ENCODE measurements around the gene HNRNPK. TPM values are rescaled to one million over a fixed set of nuclear protein-coding genes. Genes with fewer than 3 reads are reported as not detected.

HNRNPK gene
- total RNA-seq, 2 experiments from 2014 or later: 656 to 688 TPM

DNA sequence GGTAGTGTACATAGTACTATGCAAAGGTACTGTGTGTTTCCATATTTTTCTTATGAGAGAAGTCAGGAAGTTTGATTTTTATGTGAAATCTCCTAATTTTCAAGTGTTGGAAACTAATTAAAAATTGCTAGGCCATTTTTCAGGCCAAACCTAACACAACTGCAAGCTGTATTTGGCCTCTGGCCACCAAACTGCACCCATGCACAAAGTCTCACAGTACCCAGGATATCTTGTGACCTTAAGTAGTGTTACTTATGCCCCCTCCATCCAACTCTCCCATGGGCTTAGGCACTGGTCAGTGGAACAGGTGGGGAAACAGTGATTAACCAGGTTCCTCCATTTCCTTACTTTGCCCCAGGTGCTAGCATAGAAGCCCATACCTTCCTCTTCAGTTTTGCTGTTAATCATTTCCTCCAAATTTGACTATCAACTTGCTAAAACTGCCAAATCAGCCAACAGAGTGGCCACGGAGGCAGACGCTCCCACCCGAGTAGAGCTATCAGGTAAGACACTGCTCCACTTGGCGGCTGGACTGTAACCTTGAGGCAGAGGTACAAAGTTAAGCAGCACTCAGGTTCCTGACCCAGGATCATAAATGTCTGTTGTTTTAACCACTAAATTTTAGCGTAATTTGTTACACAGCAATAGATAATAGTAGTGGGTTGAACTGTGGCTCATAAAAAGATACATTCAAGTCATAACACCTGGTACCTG is 39.3 kb downstream of the HNRNPK start:
- ChIA-PET POLR2A (no interaction called here), CTCF (interaction anchor here (1.0 to 1.3 kb wide), 2 partner anchors 320 to 374 kb away, joined by 5 to 6 read pairs; no protein-coding TSS in a partner anchor)
- no peak overlapping the region for H3K27ac Mint-ChIP-seq
- intact Hi-C loops (cut with DNase I, micrococcal nuclease): no loop called here
- Histone ChIP-seq H3K9me3 (ENCODE audit: control insufficient read depth in 1 of 2, insufficient read depth in 1 of 2, low read length in 2 of 2) (no peaks in the 10 kb centered on the region), H3K4me3 (ENCODE audit: low read length) (no peak overlapping the region), H3K4me1 (ENCODE audit: insufficient read depth, low read length) (no peaks in the 10 kb centered on the region), H3K36me3 (ENCODE audit: insufficient read depth, low read length) (peaks cover 32% of the 10 kb centered on the region), H3K27ac (ENCODE audit: low read depth in 1 of 2, low read length in 2 of 2) (no peak overlapping the region), H3K27me3 (ENCODE audit: control insufficient read depth in 1 of 2, insufficient read depth in 2 of 2, low read length in 2 of 2) (no peaks in the 10 kb centered on the region)
- ATAC-seq (ENCODE audit: poor library complexity) (no peak), DNase-seq (no peak)
- peaks cover 66% of the 10 kb centered on the region for H3K36me3 Mint-ChIP-seq (ENCODE audit: low read depth)
- no peaks in the 10 kb centered on the region for H3K9me3 Mint-ChIP-seq
- H3K27me3 Mint-ChIP-seq: no peaks in the 10 kb centered on the region
- no peak overlapping the region for H3K4me3 Mint-ChIP-seq
- H3K4me1 Mint-ChIP-seq (ENCODE audit: low read depth): no peaks in the 10 kb centered on the region
- TF ChIP-seq, protein P1, sequence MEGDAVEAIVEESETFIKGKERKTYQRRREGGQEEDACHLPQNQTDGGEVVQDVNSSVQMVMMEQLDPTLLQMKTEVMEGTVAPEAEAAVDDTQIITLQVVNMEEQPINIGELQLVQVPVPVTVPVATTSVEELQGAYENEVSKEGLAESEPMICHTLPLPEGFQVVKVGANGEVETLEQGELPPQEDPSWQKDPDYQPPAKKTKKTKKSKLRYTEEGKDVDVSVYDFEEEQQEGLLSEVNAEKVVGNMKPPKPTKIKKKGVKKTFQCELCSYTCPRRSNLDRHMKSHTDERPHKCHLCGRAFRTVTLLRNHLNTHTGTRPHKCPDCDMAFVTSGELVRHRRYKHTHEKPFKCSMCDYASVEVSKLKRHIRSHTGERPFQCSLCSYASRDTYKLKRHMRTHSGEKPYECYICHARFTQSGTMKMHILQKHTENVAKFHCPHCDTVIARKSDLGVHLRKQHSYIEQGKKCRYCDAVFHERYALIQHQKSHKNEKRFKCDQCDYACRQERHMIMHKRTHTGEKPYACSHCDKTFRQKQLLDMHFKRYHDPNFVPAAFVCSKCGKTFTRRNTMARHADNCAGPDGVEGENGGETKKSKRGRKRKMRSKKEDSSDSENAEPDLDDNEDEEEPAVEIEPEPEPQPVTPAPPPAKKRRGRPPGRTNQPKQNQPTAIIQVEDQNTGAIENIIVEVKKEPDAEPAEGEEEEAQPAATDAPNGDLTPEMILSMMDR (IDR thresholded peaks at IDR 0.05): no peak

DNA sequence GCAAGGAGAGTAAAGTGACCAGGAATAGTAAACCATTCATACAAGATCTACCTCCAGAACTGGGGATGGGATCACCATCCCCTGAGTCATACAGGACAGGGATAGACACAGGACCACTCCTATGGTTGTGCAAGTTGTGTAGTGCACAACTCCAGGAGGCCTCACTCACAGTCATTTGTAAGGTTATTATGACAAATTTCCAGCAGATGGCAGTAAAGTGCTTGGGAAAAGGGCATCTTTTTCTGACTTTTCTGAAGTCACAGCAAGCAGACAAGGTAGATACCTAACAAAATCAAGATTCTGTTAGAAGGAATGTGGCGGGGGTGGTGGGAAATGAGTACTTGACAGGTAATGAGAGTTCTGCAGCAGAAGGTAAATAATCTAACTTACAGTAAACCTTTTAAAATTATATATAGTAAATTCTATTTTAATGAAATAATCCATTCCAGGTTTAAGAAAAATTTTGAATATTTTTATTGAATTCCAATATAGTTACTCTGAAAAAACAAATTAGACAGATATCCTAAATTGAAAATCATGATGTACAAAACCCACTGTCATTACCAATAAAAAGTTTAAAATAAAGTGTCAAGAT is 42.1 kb downstream of the HNRNPK start:
- CTCF ChIA-PET: interaction anchor here (1.1 to 1.6 kb wide), 3 partner anchors 16 to 377 kb away, joined by 4 to 10 read pairs (median 7); partner anchors contain the start of gene KIF27
- Mint-ChIP-seq H3K36me3 (ENCODE audit: low read depth) (peaks cover 45% of the 10 kb centered on the region), H3K27me3 (no peaks in the 10 kb centered on the region), H3K9me3 (no peaks in the 10 kb centered on the region), H3K4me1 (ENCODE audit: low read depth) (no peaks in the 10 kb centered on the region), H3K4me3 (no peak overlapping the region), H3K27ac (no peak overlapping the region)
- peak; percentile 60 for ATAC-seq (ENCODE audit: poor library complexity)
- Histone ChIP-seq H3K27me3 (ENCODE audit: control insufficient read depth in 1 of 2, insufficient read depth in 2 of 2, low read length in 2 of 2) (no peaks in the 10 kb centered on the region), H3K27ac (ENCODE audit: low read depth in 1 of 2, low read length in 2 of 2) (no peak overlapping the region), H3K4me3 (ENCODE audit: low read length) (no peak overlapping the region), H3K4me1 (ENCODE audit: insufficient read depth, low read length) (no peaks in the 10 kb centered on the region), H3K36me3 (ENCODE audit: insufficient read depth, low read length) (peaks cover 18% of the 10 kb centered on the region), H3K9me3 (ENCODE audit: control insufficient read depth in 1 of 2, insufficient read depth in 1 of 2, low read length in 2 of 2) (no peaks in the 10 kb centered on the region)
- peak in 6 of 14 experiments; percentile 9 to 81 (median 56) for DNase-seq
- POLR2A ChIA-PET: no interaction called here
- TF ChIP-seq, protein P1 (IDR thresholded peaks at IDR 0.05): peak; percentile 83
- intact Hi-C loops (cut with DNase I, micrococcal nuclease): loop anchor here (1.0 kb wide), 3 partner anchors 235 to 377 kb away; no protein-coding TSS in a partner anchor

DNA sequence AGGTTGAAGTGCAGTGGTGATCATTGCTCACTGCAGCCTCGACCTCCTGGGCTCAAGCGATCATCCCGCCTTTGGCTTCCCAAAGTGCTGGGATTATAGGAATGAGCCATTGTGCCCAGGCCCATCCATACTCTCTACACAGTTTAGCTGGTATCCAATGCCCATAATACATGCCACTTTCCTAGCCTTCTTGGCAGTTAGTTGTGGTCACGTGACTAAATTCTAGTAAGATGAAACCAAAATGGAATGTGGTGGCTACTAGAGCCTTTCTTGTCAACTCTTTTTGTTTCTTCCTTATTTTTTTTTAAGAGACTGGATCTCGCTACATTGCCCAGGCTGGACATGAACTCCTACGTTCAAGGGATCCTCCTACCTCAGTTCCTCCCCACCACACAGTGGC is 43.5 kb downstream of the HNRNPK start:
- CTCF ChIA-PET: interaction anchor here (1.5 to 1.6 kb wide), 2 partner anchors 15 to 379 kb away, joined by 7 to 10 read pairs; partner anchors contain the start of gene KIF27
- no peak overlapping the region for H3K4me3 Mint-ChIP-seq
- no peaks in the 10 kb centered on the region for H3K27me3 Mint-ChIP-seq
- Histone ChIP-seq H3K4me3 (ENCODE audit: low read length) (no peak overlapping the region), H3K27me3 (ENCODE audit: control insufficient read depth in 1 of 2, insufficient read depth in 2 of 2, low read length in 2 of 2) (no peaks in the 10 kb centered on the region), H3K9me3 (ENCODE audit: control insufficient read depth in 1 of 2, insufficient read depth in 1 of 2, low read length in 2 of 2) (no peaks in the 10 kb centered on the region), H3K4me1 (ENCODE audit: insufficient read depth, low read length) (no peaks in the 10 kb centered on the region), H3K27ac (ENCODE audit: low read depth in 1 of 2, low read length in 2 of 2) (no peak overlapping the region), H3K36me3 (ENCODE audit: insufficient read depth, low read length) (peaks cover 8% of the 10 kb centered on the region)
- ATAC-seq (ENCODE audit: poor library complexity): no peak
- peaks cover 31% of the 10 kb centered on the region for H3K36me3 Mint-ChIP-seq (ENCODE audit: low read depth)
- TF ChIP-seq, protein P1 (IDR thresholded peaks at IDR 0.05): no peak
- H3K4me1 Mint-ChIP-seq (ENCODE audit: low read depth): peaks cover 7% of the 10 kb centered on the region
- POLR2A ChIA-PET: interaction anchor here (1.2 kb wide), 1 partner anchor 325 kb away, joined by 3 read pairs; no protein-coding TSS in a partner anchor
- H3K9me3 Mint-ChIP-seq: no peaks in the 10 kb centered on the region
- intact Hi-C loops (cut with DNase I, micrococcal nuclease): no loop called here
- no peak for DNase-seq
- H3K27ac Mint-ChIP-seq: no peak overlapping the region

All from CD4-positive, alpha-beta T cell (primary cell).